Brain pericyte (primary cell): ENCODE data around the gene SUMF2.
"Not testable (repeated sequence)": the region's sequence is repeated elsewhere in the genome, so short reads cannot be mapped to it uniquely, and the experiment has no call there.

Source experiments
- DNase-seq: peaks from one replicate; pipeline ENCODE4 v3.0.0-alpha.2; 2012; ENCODE audit warnings: low read depth, low spot score

Gene SUMF2

GRCh38 chr7:56062382-56062781, 1.7 kb upstream of the SUMF2 start:
- DNase-seq = no peak

DNA sequence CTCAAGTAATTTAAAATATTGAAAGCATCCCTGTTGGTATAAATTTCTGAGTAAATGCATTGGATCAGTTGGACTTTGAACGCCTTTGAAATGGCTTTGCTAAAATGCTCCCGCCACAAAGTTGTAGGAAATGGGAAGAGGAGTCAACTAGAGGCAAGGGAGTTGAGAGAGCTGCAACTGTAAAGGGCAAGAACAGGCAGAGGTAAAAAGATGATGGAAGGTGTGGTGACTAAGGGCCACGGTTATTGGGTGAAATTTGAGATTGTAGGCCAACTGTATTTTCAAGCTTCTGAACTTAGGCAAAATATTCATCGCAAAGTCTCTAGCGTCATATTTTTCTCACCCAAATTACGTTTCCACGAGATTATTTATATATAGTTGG, 595 bp upstream of the SUMF2 start:
- no peak for DNase-seq

DNA sequence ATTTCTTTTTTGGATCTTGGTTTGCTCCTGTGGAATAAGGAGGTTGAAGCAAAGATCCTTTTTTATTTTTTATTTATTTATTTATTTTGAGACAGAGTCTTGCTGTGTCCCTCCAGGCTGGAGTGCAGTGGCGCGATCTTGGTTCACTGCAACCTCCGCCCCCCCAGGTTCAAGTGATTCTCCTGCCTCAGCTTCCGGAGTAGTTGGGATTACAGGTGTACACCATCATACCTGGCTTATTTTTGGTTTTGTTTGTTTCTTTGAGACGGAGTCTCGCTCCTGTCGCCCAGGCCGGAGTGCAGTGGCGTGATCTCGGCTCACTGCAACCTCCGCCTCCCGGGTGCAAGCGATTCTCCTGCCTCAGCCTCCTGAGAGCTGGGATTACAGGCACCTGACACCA, 2.3 kb downstream of the SUMF2 start:
- DNase-seq = not testable (repeated sequence)

GRCh38 chr7:56074371-56074791, 10.3 kb downstream of the SUMF2 start:
- DNase-seq = no peak

DNA sequence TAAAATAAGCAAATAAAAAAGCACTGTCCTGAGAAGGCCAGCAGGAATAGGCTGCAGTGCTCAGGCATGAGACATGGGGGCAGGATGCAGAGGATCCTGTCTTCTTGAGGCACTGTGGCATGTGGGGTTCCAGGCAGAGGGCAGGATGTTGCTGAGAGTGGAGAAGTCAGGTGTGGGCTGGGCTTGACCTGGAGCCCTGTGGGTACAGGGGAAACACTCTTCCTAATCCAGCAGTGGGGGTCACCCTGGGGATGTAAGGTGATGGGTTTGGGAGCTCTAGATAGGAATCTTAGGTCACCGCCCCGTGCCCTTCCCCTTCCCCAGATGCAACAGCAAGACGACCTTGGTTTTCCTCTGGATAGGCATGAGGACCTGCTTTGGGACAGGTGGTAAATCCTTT, 13.6 kb downstream of the SUMF2 start:
- DNase-seq = no peak

- no peak for DNase-seq
Measured at GRCh38 chr7:56078196-56078595, 14.1 kb downstream of the SUMF2 start.

- no peak for DNase-seq
Measured at GRCh38 chr7:56079450-56080185, 15.5 kb downstream of the SUMF2 start.

DNA sequence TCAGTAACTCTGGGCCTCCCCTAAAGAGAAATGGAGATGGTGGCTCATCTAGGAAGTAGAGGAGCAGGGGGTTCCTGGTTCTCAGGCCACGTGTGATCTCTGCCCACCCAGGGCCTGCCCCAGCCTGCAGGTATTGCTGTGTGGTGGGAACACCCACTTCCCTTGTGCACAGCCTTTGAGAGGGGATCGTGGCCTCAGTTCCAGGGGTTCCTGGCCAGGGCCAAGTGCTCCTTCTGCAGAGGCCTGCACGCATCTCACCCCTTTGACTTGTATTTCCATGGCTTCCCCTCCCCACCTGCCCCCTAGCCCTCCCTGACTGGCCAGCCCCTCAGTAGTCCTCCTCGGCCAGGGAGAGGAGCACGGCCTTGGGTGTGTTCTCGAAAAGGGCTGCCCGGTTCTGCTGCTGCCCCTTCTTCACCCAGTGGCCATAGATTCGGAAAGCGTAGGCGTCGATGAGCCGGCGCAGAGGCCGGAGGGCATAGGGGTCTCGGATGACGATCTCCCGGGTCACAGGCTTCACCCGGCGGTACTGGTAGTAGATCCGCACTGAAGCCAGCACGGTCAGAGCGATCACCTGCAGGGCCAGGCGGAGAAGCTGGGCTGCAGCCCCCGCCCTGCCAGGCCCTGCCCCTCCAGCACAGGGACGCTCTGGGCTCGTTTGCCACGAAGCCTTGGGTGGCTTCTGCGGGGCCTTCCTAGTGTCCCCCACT, 16.8 kb downstream of the SUMF2 start:
- not testable (repeated sequence) for DNase-seq

GRCh38 chr7:56081626-56082340, 17.7 kb downstream of the SUMF2 start:
- DNase-seq = no peak

DNA sequence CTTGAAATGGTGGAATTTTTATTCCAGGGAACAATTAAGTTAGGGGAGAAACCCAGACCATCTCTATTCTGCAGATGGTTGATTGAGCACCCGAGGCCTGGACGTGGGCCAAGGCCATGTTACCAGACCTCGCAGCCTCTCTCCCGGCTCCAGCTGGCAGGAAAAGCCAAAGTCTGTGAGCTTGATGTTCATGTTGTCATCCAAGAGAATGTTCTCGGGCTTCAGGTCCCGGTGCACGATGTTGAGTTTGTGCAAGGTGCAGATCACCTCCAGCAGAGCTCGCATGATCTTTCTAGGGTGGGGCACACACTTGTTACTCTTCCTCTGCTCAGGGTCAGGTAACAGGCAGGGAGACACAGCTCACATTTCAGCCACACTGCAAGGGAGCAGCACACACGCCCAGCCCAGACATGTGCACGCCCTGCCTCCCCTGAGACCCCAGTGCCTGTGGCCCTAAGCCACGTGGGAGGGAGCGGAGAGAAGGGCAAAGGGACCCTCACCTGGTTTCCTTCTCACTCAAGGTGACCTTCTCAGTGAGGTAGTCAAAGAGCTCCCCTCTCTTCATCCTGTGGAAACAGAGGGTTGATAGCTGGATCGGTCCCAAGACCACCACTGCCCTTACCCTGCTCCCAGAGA, 19.2 kb downstream of the SUMF2 start:
- no peak for DNase-seq

DNA sequence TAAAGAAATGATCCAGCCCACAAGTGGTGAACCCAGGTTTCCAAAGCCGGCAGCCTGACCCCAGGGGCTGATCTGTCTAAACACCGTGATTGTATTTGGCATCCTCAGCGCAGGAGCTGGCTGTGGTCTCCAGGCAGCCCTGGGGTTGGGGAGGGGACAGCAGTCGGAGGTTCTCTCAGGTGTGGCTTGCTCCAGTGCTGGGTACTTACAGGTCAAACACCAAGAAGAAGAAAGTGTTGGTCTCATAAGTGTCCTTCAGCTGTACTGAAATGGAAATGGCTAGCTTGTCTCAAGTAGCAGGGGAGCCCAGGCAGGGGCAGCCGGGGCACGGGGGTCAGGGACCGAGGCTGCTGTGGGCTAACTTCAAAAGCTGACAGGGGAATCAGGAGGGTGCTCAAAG, 22.7 kb downstream of the SUMF2 start:
- DNase-seq = no peak

DNA sequence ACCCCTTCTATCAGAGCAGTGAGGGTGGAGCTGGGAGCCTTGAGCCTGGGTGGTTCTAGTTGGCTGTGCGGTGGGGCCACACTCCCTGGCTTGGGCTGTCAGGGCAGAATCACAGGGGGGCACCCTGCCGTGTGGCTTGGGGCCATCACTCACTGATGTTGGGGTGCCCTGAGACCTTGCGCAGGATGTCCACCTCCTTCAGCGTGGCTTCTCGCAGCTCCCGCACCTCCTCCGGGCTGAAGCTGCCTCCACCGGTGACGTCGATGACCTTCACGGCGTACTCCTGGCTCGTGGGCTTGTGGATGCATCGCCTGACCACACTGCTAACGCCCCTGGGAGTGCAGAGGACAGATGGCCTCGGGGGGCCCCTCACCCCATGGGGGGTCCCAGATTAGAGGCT, 23.4 kb downstream of the SUMF2 start:
- DNase-seq = no peak

GRCh38 chr7:56091591-56091990, 27.5 kb downstream of the SUMF2 start:
- DNase-seq = no peak

GRCh38 chr7:56092388-56092787, 28.3 kb downstream of the SUMF2 start:
- not testable (repeated sequence) for DNase-seq

GRCh38 chr7:56092789-56093531, 28.9 kb downstream of the SUMF2 start, which contains the start of gene PHKG1:
PHKG1 (minus strand) TSS chr7:56092952; CDS start chr7:56088941, 4,011 bp downstream.
- DNase-seq = peak; percentile 60

GRCh38 chr7:56097700-56098099, 33.6 kb downstream of the SUMF2 start:
- DNase-seq = no peak

GRCh38 chr7:56098187-56099008, 34.3 kb downstream of the SUMF2 start:
- DNase-seq = not testable (repeated sequence)

GRCh38 chr7:56099653-56100052, 35.6 kb downstream of the SUMF2 start:
- no peak for DNase-seq

DNA sequence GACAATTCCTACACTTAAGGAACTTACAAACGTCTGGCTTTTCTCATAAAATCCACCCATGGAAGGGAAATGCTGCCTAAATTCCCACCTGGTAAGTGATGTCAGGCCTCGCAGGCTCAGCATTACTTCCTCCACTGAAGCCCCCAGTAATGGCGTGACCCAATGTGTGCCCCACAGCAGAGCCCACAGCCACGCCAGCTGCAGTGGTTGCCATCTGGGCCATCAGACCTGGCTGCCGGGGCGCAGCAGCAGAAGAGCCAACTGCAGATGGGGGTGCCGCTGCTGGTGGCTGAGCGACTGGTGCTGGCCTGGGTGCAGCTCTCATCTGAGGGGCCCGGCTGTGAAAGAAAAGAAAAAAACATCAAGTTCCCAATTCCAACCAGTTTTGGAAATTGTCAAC, 40.1 kb downstream of the SUMF2 start:
- DNase-seq = not testable (repeated sequence)

- no peak for DNase-seq
Measured at GRCh38 chr7:56105508-56105907, 41.4 kb downstream of the SUMF2 start.
